Thoracic aorta endothelial cell (primary cell): ENCODE results near the gene STRIT1. TPM values are rescaled to one million over a fixed set of nuclear protein-coding genes. Genes with fewer than 3 reads are reported as not detected.

Source experiments
- total RNA-seq: library from RNA; depleted of rRNA; stranded (reverse); fragments of >200 nt; gene quantifications from 2 replicates; pipeline ENCODE4 v1.2.3, GENCODE V29; 2012

STRIT1 gene
- not detected in 2 replicates for total RNA-seq

DNA sequence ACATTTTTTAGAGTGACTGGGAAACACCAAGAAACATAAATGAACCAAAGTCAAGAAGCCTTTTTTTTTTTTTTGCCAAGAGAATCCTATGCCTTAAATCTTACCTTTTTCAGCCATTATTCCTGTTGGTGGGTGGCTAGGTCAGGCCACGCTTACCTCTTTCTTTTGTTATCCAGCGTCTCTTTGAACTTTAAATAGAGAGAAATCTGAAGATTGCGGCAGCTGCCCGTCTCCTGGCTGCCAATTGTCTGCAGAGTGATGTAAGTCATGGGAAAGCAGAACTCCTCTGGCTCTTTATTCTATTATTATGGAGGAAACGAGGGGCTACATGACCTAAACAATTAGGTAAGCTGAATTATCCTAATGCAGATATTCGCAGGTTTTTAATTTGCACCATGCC lies at the start of gene STRIT1:
Gene STRIT1, minus strand, starts transcription at position 168 of the 400 bp plus-strand sequence.

Other genes starting within 250 kb of the STRIT1 start
- gene MME, start 213.4 kb downstream of the STRIT1 start, total RNA-seq, result 16.6 and 25.8 TPM in 2 replicates